Right cardiac atrium (tissue), 5 donors: Measurements from ENCODE around the gene STUM. TPM values are rescaled to one million over a fixed set of nuclear protein-coding genes. Genes with fewer than 3 reads are reported as not detected.
A peak's percentile ranks its signal among the peaks of the same experiment; 100 is the strongest.
"Not testable (repeated sequence)": the region's sequence is repeated elsewhere in the genome, so short reads cannot be mapped to it uniquely, and the experiment has no call there.

ENCODE experiments used
- ATAC-seq, 2 donors: fragments of 200-7000 bp; cut with Tn5 transposase; one replicate each; pipeline versions ENCODE4 v1.8.0 to v1.9.1; 2020; ENCODE audit warnings: moderate library complexity in 2 of 2, mild to moderate bottlenecking in 1 of 2
- DNase-seq, 3 donors: peaks; one replicate each; pipeline ENCODE4 v3.0.0-alpha.2; 2020
- H3K27ac ChIP-seq: one replicate; pipeline ENCODE4 v1.5.1; 2013; ENCODE audit warnings: mild to moderate bottlenecking, low read length, control low read depth, moderate library complexity
- H3K27me3 ChIP-seq: one replicate; pipeline ENCODE4 v1.6.1; 2013; ENCODE audit not compliant: control insufficient read depth, insufficient read depth
- H3K4me1 ChIP-seq: one replicate; pipeline ENCODE4 v1.6.1; 2013; ENCODE audit warnings: low read length; ENCODE audit not compliant: control insufficient read depth, insufficient read depth
- H3K4me3 ChIP-seq: one replicate; pipeline ENCODE4 v1.5.1; 2013; ENCODE audit warnings: low read length, control low read depth
- H3K9me3 ChIP-seq: one replicate; pipeline ENCODE4 v1.6.1; 2013; ENCODE audit warnings: low read length; ENCODE audit not compliant: control insufficient read depth
- WGBS: extraction: QIAGEN DNeasy Blood & Tissue Kit; methylation state at CpG from one replicate; pipeline ENCODE4 v1.1.7; 2013; 5-methylcytosine and 5-hydroxymethylcytosine counted together
- intact Hi-C, 4 donors: fragments of 100-400 bp; cut with DNase I; formaldehyde crosslinking; loops; one replicate each; pipeline versions ENCODE4 v1.11.0 to v1.14.0; 2022 to 2023
- long read RNA-seq, 4 donors: library from polyadenylated mRNA; unstranded; transcript quantifications; one replicate each; pipeline ENCODE4 v2.0.0, GENCODE V29; 2020 to 2021
- polyA plus RNA-seq: library from polyadenylated mRNA; stranded (reverse); fragments of 200-250 nt; gene quantifications from one replicate; pipeline ENCODE4 v1.2.3, GENCODE V29; 2013
- total RNA-seq, 4 donors: library from RNA; stranded (reverse); fragmentation: NEBNext Ultra II Directional; extraction: Animal tissue kit (Norgen Biotek cat#: 25700); gene quantifications; one replicate each; pipeline ENCODE4 v1.2.1, GENCODE V29; 2021
- donor health status: healthy with polysubstance abuse.
- donor health status: DM: no; HTN: yes; CAD: no.
- donor health status: DM: no; HTN: no; CAD: no.
- donor health status: DM: no; HTN: yes; CAD: no; lungs with severe emphysema.
- donor health status: DM: yes; HTN: yes; CAD: no.

STUM gene, protein sequence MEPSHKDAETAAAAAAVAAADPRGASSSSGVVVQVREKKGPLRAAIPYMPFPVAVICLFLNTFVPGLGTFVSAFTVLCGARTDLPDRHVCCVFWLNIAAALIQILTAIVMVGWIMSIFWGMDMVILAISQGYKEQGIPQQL
- total RNA-seq (1 to 10 TPM in 2 of 4 donors, under 1 TPM in 2; 0.47 to 1.2 (median 0.86) TPM), polyA plus RNA-seq (0.70 TPM)
- long read RNA-seq, donor 1: 0 reads
- long read RNA-seq, donor 2: 0 reads
- long read RNA-seq, donor 3: 0 reads
- long read RNA-seq, donor 4, partial matches to known transcripts: 1 of 2 reads
- long read RNA-seq, donor 4, other reads (novel, unspliced or antisense): 1 of 2 reads

DNA sequence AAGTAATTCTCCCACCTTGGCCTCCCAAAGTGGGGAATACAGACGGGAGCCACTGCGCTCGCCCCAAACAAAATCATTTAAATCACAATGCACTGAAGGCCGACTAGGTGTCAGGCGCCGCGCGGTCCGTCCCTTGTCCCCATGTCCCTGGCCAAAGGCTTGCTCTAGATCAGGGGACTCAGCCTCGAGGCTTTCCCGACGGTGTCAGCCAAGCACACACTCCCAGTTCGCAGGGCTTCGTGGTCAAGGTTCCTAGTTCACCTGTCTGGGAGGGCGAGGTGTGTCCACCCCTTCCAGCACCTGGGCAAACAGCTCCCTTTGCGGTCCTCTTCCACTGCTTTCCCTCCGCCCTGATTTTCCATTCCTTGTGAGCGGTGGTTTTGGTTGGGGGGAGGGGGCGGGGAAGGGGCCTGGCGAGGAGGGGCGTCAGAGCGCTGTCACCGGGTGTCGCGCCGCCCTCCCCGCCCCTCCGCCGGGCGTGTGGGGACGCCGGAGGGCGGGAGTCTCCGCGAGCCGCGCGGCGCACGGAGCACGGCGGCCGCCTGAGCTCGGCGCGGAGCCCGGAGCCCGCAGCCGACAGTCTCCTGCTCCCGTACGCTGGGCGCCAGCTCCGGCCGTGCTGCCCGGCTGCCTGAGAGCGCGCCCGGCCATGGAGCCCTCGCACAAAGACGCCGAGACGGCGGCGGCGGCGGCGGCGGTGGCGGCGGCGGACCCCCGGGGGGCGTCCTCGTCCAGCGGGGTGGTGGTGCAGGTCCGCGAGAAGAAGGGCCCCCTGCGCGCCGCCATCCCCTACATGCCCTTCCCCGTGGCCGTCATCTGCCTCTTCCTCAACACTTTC is at the start of gene STUM:
Gene STUM (plus strand): TSS at position 509 of the 838 bp plus-strand sequence. CDS start 141 bp downstream, at position 650.
- under 1% methylated on average over 82 of the region's 82 CpGs for WGBS
- peaks cover 10% of the 10 kb centered on the region for H3K4me1 ChIP-seq
- ATAC-seq: peak; percentile 78 to 80
- peak within 1 kb of the TSS; percentile 74 for H3K4me3 ChIP-seq
- intact Hi-C loops: loop anchor here in 3 of 4 donors (5.0 to 10.0 kb wide), 4 partner anchors 56 to 279 kb away; no protein-coding TSS in a partner anchor
- peak; percentile 34 to 78 (median 72) for DNase-seq
- H3K27me3 ChIP-seq: no peaks in the 10 kb centered on the region
- H3K27ac ChIP-seq: no peak within 1 kb of the TSS
- no peaks in the 10 kb centered on the region for H3K9me3 ChIP-seq

DNA sequence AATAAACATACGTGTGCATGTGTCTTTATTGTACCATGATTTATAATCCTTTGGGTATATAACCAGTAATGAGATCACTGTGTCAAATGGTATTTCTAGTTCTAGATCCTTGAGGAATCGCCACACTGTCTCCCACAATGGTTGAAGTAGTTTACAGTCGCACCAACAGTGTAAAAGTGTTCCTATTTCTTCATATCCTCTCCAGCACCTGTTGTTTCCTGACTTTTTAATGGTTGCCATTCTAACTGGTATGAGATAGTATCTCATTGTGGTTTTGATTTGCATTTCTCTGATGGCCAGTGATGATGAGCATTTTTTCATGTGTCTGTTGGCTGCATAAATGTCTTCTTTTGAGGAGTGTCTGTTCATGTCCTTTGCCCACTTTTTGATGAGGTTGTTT is 48.9 kb upstream of the STUM start:
- DNase-seq: not testable (repeated sequence)

DNA sequence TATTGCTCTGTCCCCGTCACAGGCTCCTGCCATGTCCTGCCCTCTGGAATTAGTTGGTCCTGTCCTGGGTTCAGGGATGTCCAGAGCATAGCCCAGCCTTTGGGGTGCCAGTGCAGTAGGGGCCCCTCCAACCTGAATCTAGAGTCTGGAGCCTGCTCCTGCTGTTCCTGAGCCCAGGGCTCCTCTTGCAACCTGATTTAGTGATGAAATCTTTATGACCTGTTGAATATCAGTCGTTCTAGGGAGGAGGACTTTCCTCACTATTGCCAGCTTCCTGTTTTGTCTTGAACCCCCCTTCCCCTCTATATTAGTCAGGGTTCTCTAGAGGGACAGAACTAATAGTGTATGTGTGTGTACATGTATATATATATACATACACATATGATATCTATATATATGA is 42.5 kb upstream of the STUM start:
- intact Hi-C loops: no loop called here
- Histone ChIP-seq H3K9me3 (no peaks in the 10 kb centered on the region), H3K27ac (no peak overlapping the region), H3K4me1 (no peaks in the 10 kb centered on the region), H3K27me3 (peaks cover 2% of the 10 kb centered on the region), H3K4me3 (no peak overlapping the region)
- ATAC-seq (no peak), DNase-seq (no peak)
- 66% methylated on average over 2 of the region's 2 CpGs for WGBS

More for the DNA sequence above, 48.9 kb upstream of the STUM start:
- ATAC-seq, intact Hi-C loops, H3K9me3 ChIP-seq, H3K27ac ChIP-seq, H3K4me3 ChIP-seq, H3K4me1 ChIP-seq, H3K27me3 ChIP-seq: not testable (repeated sequence)
- 89% methylated on average over 3 of the region's 3 CpGs for WGBS

DNA sequence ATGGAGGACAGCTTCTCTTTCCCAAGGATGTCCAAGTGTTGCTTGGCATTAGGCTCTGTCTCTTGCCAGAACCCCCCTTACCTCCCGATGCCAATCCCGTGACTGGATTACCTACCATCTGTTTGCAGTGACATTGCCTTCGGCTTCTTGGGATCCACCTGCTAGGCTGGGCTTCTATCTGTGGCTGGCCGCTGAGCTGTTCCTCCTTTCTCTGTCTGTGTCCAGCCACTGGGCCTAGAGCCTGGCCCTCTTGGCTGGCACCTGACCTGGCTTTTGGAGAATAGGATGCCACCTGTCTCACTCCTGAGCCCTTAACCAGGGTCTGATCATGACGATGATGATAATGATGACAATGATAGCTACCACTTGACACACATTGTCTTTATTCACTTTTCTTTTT is 41.6 kb upstream of the STUM start:
- intact Hi-C loops: no loop called here
- peaks cover 2% of the 10 kb centered on the region for H3K27me3 ChIP-seq
- no peak overlapping the region for H3K4me3 ChIP-seq
- no peak overlapping the region for H3K27ac ChIP-seq
- WGBS: 92% methylated on average over 5 of the region's 5 CpGs
- no peak for DNase-seq
- no peaks in the 10 kb centered on the region for H3K9me3 ChIP-seq
- H3K4me1 ChIP-seq: no peaks in the 10 kb centered on the region
- no peak for ATAC-seq

DNA sequence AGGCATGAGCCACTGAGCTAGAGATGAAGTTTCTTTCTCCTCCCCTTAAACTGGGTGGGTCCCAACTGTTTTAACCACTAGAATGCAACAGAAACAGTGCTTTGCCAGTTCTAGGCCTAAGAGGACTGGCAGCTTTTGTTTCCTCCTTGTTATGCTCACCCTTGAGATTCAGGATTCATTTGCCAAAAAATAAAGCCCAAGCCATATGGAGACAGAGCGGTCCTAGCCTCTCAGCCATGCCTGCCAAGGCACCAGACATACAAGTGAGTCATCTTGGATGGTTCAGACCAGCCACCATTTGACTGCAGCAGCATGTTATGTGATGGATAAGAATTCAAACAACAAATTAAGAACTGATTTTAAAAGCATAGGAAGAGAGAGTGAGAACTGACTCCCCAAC is 38.1 kb upstream of the STUM start:
- Histone ChIP-seq H3K4me3 (no peak overlapping the region), H3K27ac (no peak overlapping the region), H3K27me3 (peaks cover 2% of the 10 kb centered on the region), H3K4me1 (no peaks in the 10 kb centered on the region), H3K9me3 (no peaks in the 10 kb centered on the region)
- intact Hi-C loops: no loop called here
- DNase-seq (no peak), ATAC-seq (peak; percentile 47 to 68)
- 67% methylated on average over 1 of the region's 1 CpG for WGBS

DNA sequence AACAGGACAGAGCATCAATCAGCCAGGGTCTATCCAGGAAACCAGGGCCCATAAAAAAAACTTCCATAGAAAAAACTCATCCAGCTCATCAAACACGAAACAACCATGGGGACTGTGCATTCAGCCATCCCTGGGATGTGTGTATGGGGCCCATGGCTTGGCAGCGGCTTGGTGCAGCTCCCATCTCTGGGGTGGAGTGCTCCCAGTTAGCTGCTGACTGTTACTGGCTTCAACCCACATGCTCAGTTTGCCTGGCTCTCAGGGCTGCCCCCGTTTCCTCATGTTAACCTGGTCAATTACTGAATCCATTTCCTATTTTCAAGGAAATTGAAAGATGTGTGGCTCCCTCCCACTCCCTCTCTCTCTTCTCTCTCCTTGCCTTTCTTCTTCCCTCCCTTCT is 37.3 kb upstream of the STUM start:
- ATAC-seq (no peak), DNase-seq (no peak)
- Histone ChIP-seq H3K4me3 (no peak overlapping the region), H3K9me3 (no peaks in the 10 kb centered on the region), H3K27ac (no peak overlapping the region), H3K27me3 (peaks cover 2% of the 10 kb centered on the region), H3K4me1 (no peaks in the 10 kb centered on the region)
- WGBS: 78% methylated on average over 3 of the region's 3 CpGs
- intact Hi-C loops: no loop called here

DNA sequence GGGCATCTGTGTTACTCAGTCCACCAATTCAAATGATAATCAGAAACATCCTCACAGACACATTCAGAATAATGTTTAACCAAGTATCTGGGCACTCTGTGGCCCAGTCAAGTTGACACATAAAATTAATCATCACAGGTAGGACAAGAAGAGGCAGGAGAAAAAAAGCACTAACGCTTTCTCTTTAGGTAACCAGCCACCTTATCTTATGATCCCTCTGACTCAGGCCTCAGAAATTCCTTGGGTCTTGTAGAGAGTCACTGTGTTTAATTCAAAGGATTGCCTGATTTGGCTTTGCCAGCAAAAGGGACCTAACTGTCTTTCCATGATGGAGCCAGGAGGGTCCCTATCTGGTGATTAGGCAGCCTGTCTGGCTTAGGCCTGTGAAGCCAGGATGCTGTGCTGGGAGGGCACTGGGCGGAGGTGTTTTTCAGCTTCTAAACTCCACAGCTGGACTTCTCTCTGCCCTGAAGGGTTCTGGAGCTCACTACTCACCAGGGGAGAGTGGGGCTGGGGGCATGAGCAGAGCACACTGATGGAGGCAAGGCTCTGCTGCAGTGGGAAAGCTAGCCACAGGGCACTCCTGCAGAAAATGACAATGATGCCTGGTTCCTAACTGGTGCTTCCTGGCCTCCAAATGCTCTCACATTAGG is 36.4 kb upstream of the STUM start:
- no peak for ATAC-seq
- intact Hi-C loops: no loop called here
- H3K27ac ChIP-seq: no peak overlapping the region

DNA sequence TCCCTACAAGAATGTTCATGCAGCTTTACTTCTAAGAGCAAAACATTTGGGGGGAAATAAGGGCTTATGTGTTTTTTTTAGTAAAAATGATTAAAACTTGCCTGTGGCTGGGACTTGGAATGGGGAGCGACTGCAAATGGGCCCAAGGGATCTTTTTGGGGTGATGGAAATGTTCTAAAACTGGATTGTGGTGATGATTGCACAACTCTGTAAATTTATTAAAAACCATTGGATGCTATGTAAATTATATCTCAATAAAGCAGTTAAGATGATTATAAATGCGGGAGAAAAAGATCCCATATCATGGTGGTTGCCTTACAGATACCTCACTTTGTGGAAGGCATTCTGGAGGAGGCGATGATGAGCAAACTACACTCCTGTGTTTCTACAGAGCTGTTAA is 30.2 kb upstream of the STUM start:
- DNase-seq (no peak), ATAC-seq (no peak)
- intact Hi-C loops: no loop called here
- Histone ChIP-seq H3K9me3 (no peaks in the 10 kb centered on the region), H3K4me3 (no peak overlapping the region), H3K27ac (no peak overlapping the region), H3K27me3 (no peaks in the 10 kb centered on the region), H3K4me1 (no peaks in the 10 kb centered on the region)
- 92% methylated on average over 3 of the region's 3 CpGs for WGBS

More for the DNA sequence above, 36.4 kb upstream of the STUM start:
- DNase-seq: no peak
- Histone ChIP-seq H3K9me3 (no peaks in the 10 kb centered on the region), H3K4me3 (no peak overlapping the region), H3K27me3 (peaks cover 2% of the 10 kb centered on the region), H3K4me1 (no peaks in the 10 kb centered on the region)
- 86% methylated on average over 2 of the region's 2 CpGs for WGBS

DNA sequence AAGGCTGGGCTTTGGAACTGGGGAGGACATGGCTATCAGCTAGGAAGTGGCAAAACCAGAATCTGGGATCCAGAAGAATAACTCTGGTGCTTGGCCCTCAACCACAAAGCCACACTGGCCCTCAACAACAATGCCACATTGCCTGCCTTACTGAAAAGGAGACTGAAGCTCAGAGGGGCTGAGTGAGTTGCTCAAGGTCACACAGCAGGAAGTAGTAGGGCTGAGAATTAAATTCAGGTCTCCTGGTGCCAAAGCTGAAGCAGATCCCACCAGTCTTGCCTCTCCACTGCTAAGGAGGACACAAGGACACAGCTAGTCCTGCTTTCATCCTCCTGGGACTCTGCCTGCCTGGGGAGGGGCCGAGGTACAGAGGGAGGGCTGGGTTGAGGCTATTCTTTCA is 29.4 kb upstream of the STUM start:
- intact Hi-C loops: no loop called here
- Histone ChIP-seq H3K4me3 (no peak overlapping the region), H3K27me3 (no peaks in the 10 kb centered on the region), H3K27ac (no peak overlapping the region), H3K9me3 (no peaks in the 10 kb centered on the region), H3K4me1 (no peaks in the 10 kb centered on the region)
- no peak for DNase-seq
- ATAC-seq: no peak
- WGBS: 87% methylated on average over 1 of the region's 1 CpG

DNA sequence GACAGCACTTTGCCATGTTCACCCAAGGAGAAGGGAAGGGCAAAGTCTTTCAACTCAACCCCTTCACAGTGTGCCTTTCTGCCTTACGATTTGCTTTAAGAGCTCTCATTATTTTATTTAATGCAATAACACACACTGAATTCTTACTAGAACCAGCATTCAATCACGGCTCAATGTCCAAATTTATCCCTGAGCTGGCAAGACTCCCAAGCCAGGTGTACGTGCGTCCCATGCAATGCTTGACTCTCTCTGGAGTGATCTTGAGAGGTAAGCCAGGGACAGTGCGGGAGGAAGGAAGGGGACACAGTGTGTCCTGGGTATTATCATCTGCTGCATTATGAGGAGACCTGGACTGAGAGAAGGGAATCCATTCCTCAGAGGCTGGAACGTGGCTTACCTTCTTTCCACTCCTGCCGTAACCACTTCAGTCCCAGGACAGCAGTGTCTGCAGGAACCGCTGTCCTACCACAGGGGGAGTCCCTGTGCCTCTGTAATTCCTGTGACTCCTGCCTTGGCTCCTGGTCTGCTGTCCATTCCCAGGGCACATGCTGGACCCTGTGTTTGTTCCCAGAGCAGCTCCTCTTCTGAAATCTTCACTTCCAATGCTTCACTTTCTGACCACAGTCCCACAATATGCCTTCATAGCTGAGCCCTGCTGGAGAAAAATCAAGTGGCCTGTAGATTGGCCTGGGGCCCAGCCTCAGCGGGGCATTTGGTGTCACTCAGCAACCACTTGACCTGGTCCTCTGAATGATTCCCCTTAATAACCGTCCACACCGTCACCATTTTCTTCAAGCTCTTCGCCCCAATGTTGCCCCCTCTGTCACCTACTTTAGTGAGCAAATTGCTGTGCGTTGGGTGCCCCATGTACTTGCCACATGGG is 28.6 kb upstream of the STUM start:
- WGBS: 57% methylated on average over 13 of the region's 13 CpGs
- H3K9me3 ChIP-seq: no peaks in the 10 kb centered on the region
- DNase-seq (peak in 1 of 3 donors; percentile 56), ATAC-seq (peak in 1 of 2 donors; percentile 46)
- no peak overlapping the region for H3K27ac ChIP-seq
- H3K4me3 ChIP-seq: no peak overlapping the region
- no peaks in the 10 kb centered on the region for H3K27me3 ChIP-seq
- intact Hi-C loops: no loop called here
- H3K4me1 ChIP-seq: no peaks in the 10 kb centered on the region
